Stimulated activated CD4-positive, alpha-beta T cell treated with anti-CD3 and anti-CD28 coated beads, TNF-alpha, amount 100 ng/mL, for 1 hour (primary cell): ENCODE data around the gene TCAIM.

Experiments
- DNase-seq, 3 donors: peaks; one replicate each; pipeline ENCODE4 v3.0.0-alpha.2; 2020; ENCODE audit warnings: low read depth in 3 of 3, low spot score in 1 of 3

TCAIM gene

DNA sequence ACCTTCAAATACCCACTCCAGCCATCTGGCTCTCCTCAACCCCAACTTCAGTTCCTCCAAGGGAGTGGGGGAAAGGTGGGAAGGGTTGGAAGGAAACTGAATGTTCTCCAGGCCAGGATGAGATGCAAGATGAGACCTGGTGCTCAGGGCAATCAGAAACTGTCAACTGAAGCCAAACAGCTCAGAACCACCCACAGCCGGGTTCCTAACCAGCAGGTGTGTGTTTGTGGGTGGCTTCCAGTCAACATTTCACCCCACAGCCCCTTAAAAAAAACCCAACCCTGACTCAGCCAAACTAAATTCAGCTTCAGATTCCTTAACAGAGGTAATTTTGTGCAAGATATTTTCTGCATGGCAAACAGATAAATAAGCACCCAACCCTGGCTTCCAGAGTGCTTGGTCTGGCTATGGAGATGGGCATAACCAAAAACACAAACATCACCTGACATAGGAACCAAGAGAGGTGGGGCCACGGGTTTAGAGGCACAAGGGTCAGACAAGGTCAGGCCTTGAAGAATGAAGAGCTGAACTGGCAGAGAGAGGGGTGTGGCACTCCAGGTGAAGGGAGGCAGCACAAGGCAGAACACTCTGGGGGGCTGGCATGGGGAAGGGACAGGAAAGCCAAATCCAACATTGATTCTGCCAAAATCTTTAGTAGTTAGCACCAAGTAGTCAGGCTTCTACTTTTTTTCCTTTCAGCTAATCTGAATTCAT, 104.2 kb downstream of the TCAIM start:
- DNase-seq = no peak

DNA sequence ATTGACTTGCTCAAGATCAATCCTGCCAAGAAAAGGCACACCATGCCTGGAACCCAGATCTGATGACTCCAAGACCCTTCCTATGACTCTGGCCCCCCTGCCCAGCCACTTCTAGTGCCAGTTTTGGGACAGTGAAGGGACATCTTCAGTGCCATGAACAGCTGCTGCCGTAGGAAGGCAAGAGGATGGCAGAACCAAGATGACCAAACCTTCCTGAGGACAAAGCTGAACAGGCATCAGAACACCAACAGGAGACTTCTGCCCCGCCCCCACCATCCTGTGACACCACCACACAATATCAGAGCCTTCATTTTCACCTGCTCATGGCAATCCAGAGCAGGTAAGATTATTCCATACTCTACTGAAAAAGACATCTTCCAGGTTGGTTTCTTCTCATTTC, 105.9 kb downstream of the TCAIM start:
- no peak for DNase-seq

GRCh38 chr3:44444896-44445691, 106.5 kb downstream of the TCAIM start:
- DNase-seq = no peak

GRCh38 chr3:44445786-44446185, 107.2 kb downstream of the TCAIM start:
- no peak for DNase-seq

DNA sequence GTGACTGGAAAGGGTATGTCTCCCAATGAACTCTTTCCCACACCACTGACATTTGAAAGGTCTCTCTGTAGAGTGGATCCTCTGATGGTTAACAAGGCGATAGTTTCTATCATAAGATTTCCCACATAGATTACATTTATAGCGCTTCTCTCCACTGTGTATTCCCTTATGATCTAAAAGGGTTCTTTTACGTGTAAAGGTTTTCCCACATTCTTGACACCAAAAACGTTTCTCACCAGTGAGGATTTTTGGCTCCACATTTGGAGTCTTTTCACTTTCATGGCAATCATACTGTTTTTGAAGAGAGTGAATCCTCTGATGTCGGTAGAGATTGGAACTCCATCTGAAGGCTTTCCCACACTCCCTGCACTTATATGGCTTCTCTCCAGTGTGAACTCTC, 108.4 kb downstream of the TCAIM start:
- DNase-seq = no peak

GRCh38 chr3:44451441-44451840, 112.9 kb downstream of the TCAIM start:
- no peak for DNase-seq

GRCh38 chr3:44454258-44454657, 115.7 kb downstream of the TCAIM start:
- no peak for DNase-seq

DNA sequence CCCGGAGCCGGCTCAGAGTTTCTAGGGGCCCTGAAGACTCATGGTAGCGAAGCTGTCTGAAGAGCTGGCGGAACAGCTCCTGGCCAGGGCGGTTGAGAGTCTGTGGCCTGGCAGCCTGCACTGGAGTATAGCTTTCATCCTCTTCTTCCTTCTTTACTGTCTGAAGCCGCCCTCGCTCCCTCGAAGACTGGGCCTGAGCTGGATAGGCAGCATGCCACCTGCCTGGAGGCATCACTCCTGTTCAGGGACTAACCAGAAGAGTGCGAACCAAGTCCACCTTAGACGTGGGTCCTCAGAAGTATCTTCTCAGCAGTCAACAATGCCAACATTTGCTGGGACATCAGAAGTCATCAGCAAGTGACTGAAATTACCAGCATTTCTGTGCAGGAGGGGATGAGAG, 116.8 kb downstream of the TCAIM start:
- no peak for DNase-seq
